ENCODE results near the gene UNC5B. TPM values are rescaled to one million over a fixed set of nuclear protein-coding genes. Genes with fewer than 3 reads are reported as not detected.

The UNC5B gene
- total and polyA plus RNA-seq, 8 donors, result 14.4 to 31.2 (median 21.4) TPM

DNA sequence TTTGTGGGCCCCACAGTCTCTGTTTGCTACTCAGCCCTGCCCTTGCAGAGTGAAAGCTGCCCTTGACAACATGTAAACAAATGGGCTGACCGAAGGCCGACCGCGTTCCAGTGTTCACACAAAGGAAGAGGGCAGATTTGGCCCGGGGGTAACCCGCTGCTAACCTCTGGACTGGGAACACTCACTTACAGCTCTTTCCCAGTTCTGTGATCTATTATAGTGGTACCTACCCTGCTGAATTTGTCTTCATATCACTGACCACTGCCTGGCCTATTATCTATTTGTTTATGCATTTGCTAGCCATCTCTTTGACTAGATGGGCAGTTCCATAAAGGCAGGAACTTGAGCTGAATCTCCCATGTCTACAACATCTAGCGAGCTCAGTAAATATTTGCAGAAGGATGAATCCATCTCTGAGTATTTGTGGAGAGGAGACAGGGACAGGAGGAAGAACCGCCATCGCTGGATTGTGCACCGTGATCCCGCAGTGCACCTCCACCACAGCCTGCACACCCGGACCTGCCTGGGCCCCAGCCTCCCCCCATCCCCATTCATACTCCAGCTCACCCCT, 121.9 kb downstream of the UNC5B start:
- intact Hi-C loops (cut with DNase I), result no loop called here
- Histone ChIP-seq H3K4me1 (peaks cover 4 to 14% of the 10 kb centered on the region in 2 donors), H3K27me3 (no peaks in the 10 kb centered on the region), H3K4me3 (no peak overlapping the region), H3K36me3 (peaks cover 0 to 12% of the 10 kb centered on the region in 2 donors), H3K9me3 (no peaks in the 10 kb centered on the region), H3K27ac (no peak overlapping the region)
- TF ChIP-seq, protein P1, sequence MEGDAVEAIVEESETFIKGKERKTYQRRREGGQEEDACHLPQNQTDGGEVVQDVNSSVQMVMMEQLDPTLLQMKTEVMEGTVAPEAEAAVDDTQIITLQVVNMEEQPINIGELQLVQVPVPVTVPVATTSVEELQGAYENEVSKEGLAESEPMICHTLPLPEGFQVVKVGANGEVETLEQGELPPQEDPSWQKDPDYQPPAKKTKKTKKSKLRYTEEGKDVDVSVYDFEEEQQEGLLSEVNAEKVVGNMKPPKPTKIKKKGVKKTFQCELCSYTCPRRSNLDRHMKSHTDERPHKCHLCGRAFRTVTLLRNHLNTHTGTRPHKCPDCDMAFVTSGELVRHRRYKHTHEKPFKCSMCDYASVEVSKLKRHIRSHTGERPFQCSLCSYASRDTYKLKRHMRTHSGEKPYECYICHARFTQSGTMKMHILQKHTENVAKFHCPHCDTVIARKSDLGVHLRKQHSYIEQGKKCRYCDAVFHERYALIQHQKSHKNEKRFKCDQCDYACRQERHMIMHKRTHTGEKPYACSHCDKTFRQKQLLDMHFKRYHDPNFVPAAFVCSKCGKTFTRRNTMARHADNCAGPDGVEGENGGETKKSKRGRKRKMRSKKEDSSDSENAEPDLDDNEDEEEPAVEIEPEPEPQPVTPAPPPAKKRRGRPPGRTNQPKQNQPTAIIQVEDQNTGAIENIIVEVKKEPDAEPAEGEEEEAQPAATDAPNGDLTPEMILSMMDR (IDR thresholded peaks at IDR 0.05), result no peak
- ATAC-seq, result no peak
- no peak for DNase-seq

DNA sequence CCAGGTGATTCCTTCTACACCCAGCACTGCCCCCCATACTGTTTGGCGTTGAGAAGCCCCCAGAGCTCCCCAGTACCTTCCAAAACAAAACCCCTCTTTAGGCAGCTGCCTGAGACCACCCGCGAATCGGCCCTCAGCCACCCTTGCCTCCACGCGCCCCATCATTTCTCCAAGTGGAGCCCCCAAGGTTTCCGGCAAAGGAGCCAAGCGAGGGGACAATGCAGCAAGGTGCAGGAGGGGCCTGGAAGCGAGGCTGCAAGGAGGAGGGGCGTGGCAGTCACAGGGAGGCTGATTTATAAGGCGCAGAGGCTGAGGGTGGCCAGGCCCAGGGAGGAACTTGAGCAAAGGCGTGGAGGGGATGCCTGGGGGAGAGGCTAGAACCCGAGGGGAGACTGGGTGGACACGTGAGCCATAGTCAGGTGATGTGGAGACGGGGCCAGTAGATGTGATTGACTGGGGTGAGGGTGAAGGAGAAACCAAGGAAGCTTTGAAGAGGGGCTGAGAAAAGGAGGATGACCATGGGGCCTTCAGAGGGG, 122.9 kb downstream of the UNC5B start:
- DNase-seq (no peak), ATAC-seq (no peak)
- H3K9me3 ChIP-seq, result no peaks in the 10 kb centered on the region
- TF ChIP-seq, protein P1 (IDR thresholded peaks at IDR 0.05), result no peak
- no peaks in the 10 kb centered on the region for H3K27me3 ChIP-seq
- H3K36me3 ChIP-seq, result peaks cover 0 to 16% of the 10 kb centered on the region in 2 donors
- H3K4me1 ChIP-seq, result peaks cover 4 to 14% of the 10 kb centered on the region in 2 donors
- no peak overlapping the region for H3K4me3 ChIP-seq
- intact Hi-C loops (cut with DNase I), result no loop called here
- H3K27ac ChIP-seq, result no peak overlapping the region

DNA sequence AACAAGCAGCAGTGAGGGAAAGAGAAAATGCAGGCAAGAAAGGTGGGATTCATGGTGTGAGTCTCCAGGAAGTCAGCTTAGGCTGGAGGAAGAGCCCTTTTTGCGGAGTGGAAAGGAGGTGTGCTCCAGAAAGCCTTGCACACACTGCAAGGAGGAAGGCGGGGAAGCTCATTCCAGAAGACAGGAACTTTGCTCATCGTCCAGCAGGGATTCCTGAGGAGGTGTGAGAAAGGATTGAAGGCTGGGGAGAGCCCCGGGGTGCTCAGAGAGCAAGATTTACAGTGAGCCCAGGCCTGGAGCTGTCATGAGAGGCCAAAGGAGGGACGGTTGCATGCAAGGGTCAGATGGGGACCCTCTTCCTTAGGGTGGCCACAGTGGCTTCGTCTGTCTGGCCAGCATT, 124.3 kb downstream of the UNC5B start:
- no peak for ATAC-seq
- no peaks in the 10 kb centered on the region for H3K9me3 ChIP-seq
- H3K36me3 ChIP-seq, result peaks cover 0 to 16% of the 10 kb centered on the region in 2 donors

DNA sequence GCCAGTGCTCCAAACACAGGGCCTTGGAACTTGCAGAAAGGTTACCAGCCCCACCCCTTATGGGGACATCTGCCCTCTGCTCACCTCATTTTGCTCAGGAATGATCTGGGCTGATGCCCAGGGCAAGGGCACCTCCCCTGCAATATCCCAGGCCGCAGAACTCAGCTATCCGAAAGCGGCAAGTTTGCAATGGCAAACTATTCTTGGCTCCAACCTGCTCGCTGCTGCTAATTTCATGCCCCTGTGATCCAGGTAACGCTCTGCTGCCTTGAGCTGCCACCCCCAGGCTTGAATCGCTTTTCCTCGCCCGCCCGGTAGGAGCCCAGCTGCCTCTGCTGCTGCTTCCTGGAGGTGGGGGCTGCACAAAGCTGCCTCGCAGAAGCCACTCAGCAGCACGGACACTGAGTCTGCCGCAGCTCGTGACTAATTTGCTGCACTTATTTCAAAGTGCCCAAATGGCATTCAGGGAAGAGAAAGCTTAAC, 124.9 kb downstream of the UNC5B start:
- intact Hi-C loops (cut with DNase I), result no loop called here
- H3K4me3 ChIP-seq, result no peak overlapping the region
- TF ChIP-seq, protein P1 (IDR thresholded peaks at IDR 0.05), result no peak
- H3K4me1 ChIP-seq, result peaks cover 4 to 14% of the 10 kb centered on the region in 2 donors
- H3K27me3 ChIP-seq, result no peaks in the 10 kb centered on the region
- peaks cover 0 to 16% of the 10 kb centered on the region in 2 donors for H3K36me3 ChIP-seq
- DNase-seq, result no peak
- no peaks in the 10 kb centered on the region for H3K9me3 ChIP-seq
- no peak overlapping the region for H3K27ac ChIP-seq
- no peak for ATAC-seq

More for the DNA sequence above, 124.3 kb downstream of the UNC5B start:
- DNase-seq, result no peak
- Histone ChIP-seq H3K4me1 (peaks cover 4 to 14% of the 10 kb centered on the region in 2 donors), H3K4me3 (no peak overlapping the region), H3K27ac (no peak overlapping the region), H3K27me3 (no peaks in the 10 kb centered on the region)
- TF ChIP-seq, protein P1 (IDR thresholded peaks at IDR 0.05), result no peak
- intact Hi-C loops (cut with DNase I), result no loop called here

DNA sequence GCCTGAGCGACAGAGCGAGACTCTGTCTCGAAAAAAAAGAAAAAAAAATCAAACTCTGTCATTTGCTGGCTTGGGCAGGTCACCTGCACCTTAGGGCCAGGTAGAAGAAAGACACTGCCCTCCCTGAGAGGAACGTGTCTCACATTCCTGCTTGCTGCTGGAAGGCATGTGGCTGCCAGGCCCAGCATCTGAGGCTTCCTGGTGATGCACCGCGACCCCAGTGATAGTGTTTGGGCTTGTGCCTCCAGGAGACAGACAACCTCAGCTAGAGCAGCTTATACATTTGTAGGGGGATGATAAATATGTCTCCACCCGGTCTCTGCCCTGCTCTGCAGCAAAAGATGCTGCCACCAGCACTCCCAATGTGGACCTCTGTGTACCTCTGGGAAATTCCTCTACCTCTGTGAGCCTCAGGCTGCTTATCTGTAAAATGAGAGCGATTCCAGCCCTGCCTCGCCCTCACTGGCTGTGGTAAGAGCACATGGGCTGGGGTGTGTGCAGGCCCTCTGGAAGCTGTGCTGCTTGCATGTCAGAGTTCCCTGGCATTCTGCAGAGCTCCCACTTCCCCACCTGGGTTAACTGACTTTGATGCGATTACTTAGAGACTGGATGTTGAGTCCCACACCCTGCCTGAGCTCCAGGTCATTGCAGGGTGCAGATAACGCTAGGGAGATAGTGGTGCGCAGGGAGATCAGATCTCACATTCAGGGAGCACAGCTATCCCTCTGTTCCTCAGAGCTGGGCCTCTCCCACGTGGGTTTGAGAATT, 126.5 kb downstream of the UNC5B start:
- no peaks in the 10 kb centered on the region for H3K9me3 ChIP-seq
- DNase-seq (no peak), ATAC-seq (no peak)
- H3K27ac ChIP-seq, result no peak overlapping the region
- H3K4me3 ChIP-seq, result no peak overlapping the region
- intact Hi-C loops (cut with DNase I), result no loop called here
- TF ChIP-seq, protein P1 (IDR thresholded peaks at IDR 0.05), result no peak
- H3K4me1 ChIP-seq, result peaks cover 12 to 15% of the 10 kb centered on the region in 2 donors
- H3K36me3 ChIP-seq, result peaks cover 0 to 16% of the 10 kb centered on the region in 2 donors
- H3K27me3 ChIP-seq, result no peaks in the 10 kb centered on the region
